ENCODE measurements around the gene MYEOV. TPM values are rescaled to one million over a fixed set of nuclear protein-coding genes. Genes with fewer than 3 reads are reported as not detected.

MYEOV gene
- total RNA-seq, 4 donors from 2014 or later, result 1.1 TPM; not detected in 3

DNA sequence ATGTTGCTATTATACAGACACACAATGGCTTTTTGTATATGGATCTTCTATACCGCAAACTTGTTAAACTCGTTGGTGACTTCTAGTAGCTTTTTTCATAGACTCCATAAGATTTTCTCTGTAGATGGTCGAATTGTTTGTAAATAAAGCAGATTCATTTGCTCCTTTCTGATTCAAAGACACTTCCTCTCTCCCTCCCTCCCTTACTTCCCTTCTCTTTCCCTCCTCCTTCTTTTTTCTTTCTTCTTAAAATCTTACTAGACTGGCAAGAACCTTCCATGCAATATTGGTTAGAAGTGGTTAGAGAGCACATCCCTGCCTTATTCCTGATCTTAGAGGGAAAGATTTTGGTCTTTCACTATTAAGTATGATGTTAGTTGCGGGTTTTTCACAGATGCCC lies 36.4 kb downstream of the MYEOV start:
- H3K4me1 ChIP-seq, result no peaks in the 10 kb centered on the region
- H3K27ac ChIP-seq, result no peak overlapping the region
- intact Hi-C loops (cut with DNase I; ENCODE audit: low total_unique reads) (no loop called here), in situ Hi-C loops (cut with MboI; ENCODE audit: low sequenced_read_pairs in 4 of 4) (no loop called here)
- H3K27me3 ChIP-seq, result no peaks in the 10 kb centered on the region
- TF ChIP-seq POLR2A (IDR thresholded peaks at IDR 0.05), result no peak
- TF ChIP-seq, protein P1, sequence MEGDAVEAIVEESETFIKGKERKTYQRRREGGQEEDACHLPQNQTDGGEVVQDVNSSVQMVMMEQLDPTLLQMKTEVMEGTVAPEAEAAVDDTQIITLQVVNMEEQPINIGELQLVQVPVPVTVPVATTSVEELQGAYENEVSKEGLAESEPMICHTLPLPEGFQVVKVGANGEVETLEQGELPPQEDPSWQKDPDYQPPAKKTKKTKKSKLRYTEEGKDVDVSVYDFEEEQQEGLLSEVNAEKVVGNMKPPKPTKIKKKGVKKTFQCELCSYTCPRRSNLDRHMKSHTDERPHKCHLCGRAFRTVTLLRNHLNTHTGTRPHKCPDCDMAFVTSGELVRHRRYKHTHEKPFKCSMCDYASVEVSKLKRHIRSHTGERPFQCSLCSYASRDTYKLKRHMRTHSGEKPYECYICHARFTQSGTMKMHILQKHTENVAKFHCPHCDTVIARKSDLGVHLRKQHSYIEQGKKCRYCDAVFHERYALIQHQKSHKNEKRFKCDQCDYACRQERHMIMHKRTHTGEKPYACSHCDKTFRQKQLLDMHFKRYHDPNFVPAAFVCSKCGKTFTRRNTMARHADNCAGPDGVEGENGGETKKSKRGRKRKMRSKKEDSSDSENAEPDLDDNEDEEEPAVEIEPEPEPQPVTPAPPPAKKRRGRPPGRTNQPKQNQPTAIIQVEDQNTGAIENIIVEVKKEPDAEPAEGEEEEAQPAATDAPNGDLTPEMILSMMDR (IDR thresholded peaks at IDR 0.05 in 4 of 5, conservative IDR thresholded peaks at IDR 0.05 in 1 of 5), result no peak
- ATAC-seq, result no peak
- DNase-seq, result no peak
- H3K36me3 ChIP-seq, result no peaks in the 10 kb centered on the region
- H3K9me3 ChIP-seq, result no peaks in the 10 kb centered on the region
- H3K4me3 ChIP-seq, result no peak overlapping the region

DNA sequence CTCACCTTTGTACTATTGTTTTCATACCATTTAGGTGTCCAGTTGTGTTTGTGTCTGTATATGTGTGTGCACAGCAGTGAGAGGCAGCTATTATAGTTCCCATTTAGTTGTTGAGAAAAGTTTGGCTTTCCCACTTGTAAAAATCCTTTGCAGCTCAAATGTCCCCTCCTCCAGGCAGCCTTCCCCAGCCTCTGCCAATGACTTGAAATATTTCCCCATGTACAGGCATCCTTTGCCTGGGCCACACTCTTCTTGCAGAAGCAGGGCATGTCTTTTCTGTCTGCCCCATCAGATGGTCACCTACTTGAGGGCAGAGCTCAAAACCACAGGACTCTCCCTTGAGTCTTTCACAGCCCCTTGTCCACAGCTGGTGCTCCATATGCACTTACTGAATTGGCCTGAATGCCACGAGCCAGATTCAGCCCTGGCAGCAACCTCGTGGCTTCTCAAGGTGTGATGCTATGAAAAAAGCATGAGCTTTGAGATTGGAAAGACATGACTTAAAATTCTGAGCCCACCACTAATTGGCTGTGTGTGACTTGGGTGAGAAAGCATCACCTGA lies 39.3 kb downstream of the MYEOV start:
- DNase-seq, result no peak
- intact Hi-C loops (cut with DNase I; ENCODE audit: low total_unique reads) (no loop called here), in situ Hi-C loops (cut with MboI; ENCODE audit: low sequenced_read_pairs in 4 of 4) (no loop called here)
- Histone ChIP-seq H3K4me1 (no peaks in the 10 kb centered on the region), H3K4me3 (no peak overlapping the region), H3K27ac (no peak overlapping the region), H3K36me3 (no peaks in the 10 kb centered on the region), H3K9me3 (no peaks in the 10 kb centered on the region), H3K27me3 (no peaks in the 10 kb centered on the region)
- ATAC-seq, result no peak
- no peak for TF ChIP-seq POLR2A (IDR thresholded peaks at IDR 0.05)
- TF ChIP-seq, protein P1 (IDR thresholded peaks at IDR 0.05 in 4 of 5, conservative IDR thresholded peaks at IDR 0.05 in 1 of 5), result no peak

DNA sequence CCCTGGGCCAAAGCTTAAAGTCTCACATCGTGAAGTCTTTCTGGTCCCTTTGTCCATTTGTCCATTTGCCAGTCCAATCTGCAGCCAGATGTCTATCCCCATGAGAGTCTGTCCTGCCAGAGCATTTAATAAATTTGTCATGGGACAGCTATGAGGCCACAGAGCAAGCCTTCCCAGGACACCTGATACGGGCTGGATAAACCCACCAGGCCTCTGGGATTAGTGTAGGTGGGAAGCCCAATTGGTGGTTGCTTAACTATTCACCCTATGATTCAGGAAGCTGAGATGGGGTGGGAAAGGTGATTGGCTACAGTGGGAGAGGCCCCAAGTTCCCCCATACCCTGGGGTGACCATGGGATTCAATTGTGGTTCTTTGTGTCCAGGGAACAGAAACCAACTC lies 39.9 kb downstream of the MYEOV start:
- TF ChIP-seq POLR2A (IDR thresholded peaks at IDR 0.05), result no peak
- TF ChIP-seq, protein P1 (IDR thresholded peaks at IDR 0.05 in 4 of 5, conservative IDR thresholded peaks at IDR 0.05 in 1 of 5), result no peak
- ATAC-seq (no peak), DNase-seq (no peak)
- intact Hi-C loops (cut with DNase I; ENCODE audit: low total_unique reads), result no loop called here
- in situ Hi-C loops (cut with MboI; ENCODE audit: low sequenced_read_pairs in 4 of 4), result no loop called here
- no peaks in the 10 kb centered on the region for H3K4me1 ChIP-seq
- no peak overlapping the region for H3K27ac ChIP-seq
- H3K4me3 ChIP-seq, result no peak overlapping the region
- no peaks in the 10 kb centered on the region for H3K36me3 ChIP-seq
- no peaks in the 10 kb centered on the region for H3K27me3 ChIP-seq
- H3K9me3 ChIP-seq, result no peaks in the 10 kb centered on the region

GRCh38 chr11:69335007-69335780 lies 41.2 kb downstream of the MYEOV start:
- no peak for ATAC-seq
- Histone ChIP-seq H3K36me3 (no peaks in the 10 kb centered on the region), H3K27ac (no peak overlapping the region), H3K4me1 (no peaks in the 10 kb centered on the region), H3K9me3 (no peaks in the 10 kb centered on the region), H3K4me3 (no peak overlapping the region), H3K27me3 (no peaks in the 10 kb centered on the region)
- in situ Hi-C loops (cut with MboI; ENCODE audit: low sequenced_read_pairs in 4 of 4) (no loop called here), intact Hi-C loops (cut with DNase I; ENCODE audit: low total_unique reads) (no loop called here)
- no peak for DNase-seq
- TF ChIP-seq POLR2A (IDR thresholded peaks at IDR 0.05), result no peak
- TF ChIP-seq, protein P1 (IDR thresholded peaks at IDR 0.05 in 4 of 5, conservative IDR thresholded peaks at IDR 0.05 in 1 of 5), result no peak

Measured in gastrocnemius medialis (tissue), 4 donors.